Glutamatergic neuron (in vitro differentiated cells): ENCODE measurements around the gene ROR2. TPM values are rescaled to one million over a fixed set of nuclear protein-coding genes. Genes with fewer than 3 reads are reported as not detected.
"Not testable (repeated sequence)": the region's sequence is repeated elsewhere in the genome, so short reads cannot be mapped to it uniquely, and the experiment has no call there.

Experiments used
- DNase-seq: peaks from one replicate; pipeline ENCODE4 v3.0.0; 2022
- H3K27ac Mint-ChIP-seq: one replicate; pipeline ENCODE4 v1.8.0; 2020; ENCODE audit warnings: mild to moderate bottlenecking, mixed read lengths, inconsistent platforms; ENCODE audit not compliant: unreplicated experiment
- H3K27me3 Mint-ChIP-seq: one replicate; pipeline ENCODE4 v1.8.0; 2020; ENCODE audit warnings: mild to moderate bottlenecking, moderate library complexity, mixed read lengths, inconsistent platforms; ENCODE audit not compliant: unreplicated experiment
- H3K36me3 Mint-ChIP-seq: one replicate; pipeline ENCODE4 v1.8.0; 2020; ENCODE audit warnings: mild to moderate bottlenecking, mixed read lengths, inconsistent platforms; ENCODE audit not compliant: unreplicated experiment
- H3K4me1 Mint-ChIP-seq: one replicate; pipeline ENCODE4 v1.8.0; 2020; ENCODE audit warnings: mild to moderate bottlenecking, low read depth, mixed read lengths, inconsistent platforms; ENCODE audit not compliant: unreplicated experiment
- H3K4me3 Mint-ChIP-seq: one replicate; pipeline ENCODE4 v1.8.0; 2020; ENCODE audit warnings: mild to moderate bottlenecking, mixed read lengths, inconsistent platforms; ENCODE audit not compliant: unreplicated experiment
- H3K9me3 Mint-ChIP-seq: one replicate; pipeline ENCODE4 v1.8.0; 2020; ENCODE audit warnings: mild to moderate bottlenecking, moderate library complexity, mixed read lengths, inconsistent platforms; ENCODE audit not compliant: unreplicated experiment
- CTCF ChIP-seq: fragments of 200-600 bp; sonication (generic); IDR thresholded peaks from one replicate; pipeline ENCODE4 v1.5.0; 2021; ENCODE audit not compliant: partially characterized antibody, unreplicated experiment
- total RNA-seq: library from RNA; stranded (reverse); fragmentation: NEBNext Ultra II Directional; extraction: Animal tissue kit (Norgen Biotek cat#: 25700); gene quantifications from one replicate; pipeline ENCODE4 v1.2.1, GENCODE V29; 2021; ENCODE audit not compliant: unreplicated experiment

ROR2 gene
- total RNA-seq, 1 donor from 2014 or later = 51.1 TPM

DNA sequence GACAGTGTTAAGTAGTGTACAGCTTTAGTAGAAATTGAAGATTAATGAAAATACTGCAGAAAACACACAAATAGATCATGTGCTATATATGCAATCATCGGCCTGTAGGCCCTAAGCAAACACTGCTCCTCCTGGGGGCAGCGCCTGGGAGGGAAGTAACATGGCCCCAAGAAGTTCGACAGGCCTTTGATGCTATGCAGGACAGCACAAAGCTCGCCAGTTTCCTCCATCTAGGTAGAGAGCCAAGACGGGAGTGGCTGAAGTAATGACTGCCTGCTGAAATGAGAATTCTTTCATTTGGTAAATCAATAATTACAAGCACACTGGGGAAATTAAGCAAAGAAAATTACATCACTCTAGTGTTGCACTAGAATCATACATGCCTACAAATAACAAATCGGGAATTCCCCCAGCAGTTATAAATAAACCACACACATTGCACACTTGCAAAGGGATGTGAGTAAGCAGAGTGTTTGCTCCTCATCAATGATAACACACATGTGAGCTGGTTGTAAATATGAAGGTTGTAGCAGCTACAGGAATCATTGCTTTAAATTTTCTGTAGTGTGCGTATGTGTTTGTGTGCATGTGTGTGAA lies 306.4 kb downstream of the ROR2 start:
- no peaks in the 10 kb centered on the region for H3K36me3 Mint-ChIP-seq
- no peaks in the 10 kb centered on the region for H3K9me3 Mint-ChIP-seq
- DNase-seq = no peak
- no peak overlapping the region for H3K27ac Mint-ChIP-seq
- H3K4me1 Mint-ChIP-seq = no peaks in the 10 kb centered on the region
- peaks cover 2% of the 10 kb centered on the region for H3K27me3 Mint-ChIP-seq
- no peak for TF ChIP-seq CTCF
- no peak overlapping the region for H3K4me3 Mint-ChIP-seq

DNA sequence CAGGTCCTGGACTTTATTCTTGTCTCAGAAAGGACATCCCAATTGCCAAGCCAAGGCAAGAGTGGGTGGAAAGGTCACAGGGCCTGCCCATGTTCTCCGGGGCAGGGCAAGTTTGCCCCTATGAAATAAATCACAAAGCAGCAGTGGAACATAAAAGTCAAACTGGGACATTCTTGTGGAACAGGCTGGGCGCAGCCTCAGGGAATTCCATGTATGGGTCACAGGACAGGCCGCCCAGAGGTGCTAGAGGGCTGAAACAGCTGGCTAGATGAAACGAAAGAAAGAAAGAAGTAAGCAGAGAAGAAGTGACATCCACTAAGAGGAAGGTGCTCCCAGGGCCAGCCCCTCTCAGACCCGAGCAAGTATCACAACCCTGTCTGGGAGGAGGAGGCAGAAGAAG lies 307.3 kb downstream of the ROR2 start:
- Mint-ChIP-seq H3K36me3 (no peaks in the 10 kb centered on the region), H3K27me3 (peaks cover 2% of the 10 kb centered on the region)
- TF ChIP-seq CTCF = no peak

DNA sequence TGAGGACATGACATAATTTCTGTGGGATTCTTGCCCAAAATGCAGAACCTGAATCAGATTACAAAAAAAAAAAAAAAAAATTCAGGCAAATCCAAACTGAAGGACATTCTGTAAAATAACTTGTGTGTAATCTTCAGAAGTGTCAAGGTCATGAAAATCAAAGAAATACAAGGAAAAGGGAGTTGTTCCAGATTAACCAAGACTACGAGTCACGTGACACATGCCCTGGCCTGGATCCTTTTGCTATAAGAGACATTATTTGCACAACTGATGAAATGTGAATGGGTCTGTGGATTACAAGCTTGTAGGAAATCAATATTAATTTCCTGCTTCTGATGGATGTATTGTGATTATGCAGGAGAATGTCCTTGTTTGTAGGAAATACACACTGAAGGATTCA lies 309.6 kb downstream of the ROR2 start:
- H3K4me1 Mint-ChIP-seq = no peaks in the 10 kb centered on the region
- H3K27ac Mint-ChIP-seq = no peak overlapping the region
- TF ChIP-seq CTCF = no peak
- H3K36me3 Mint-ChIP-seq = no peaks in the 10 kb centered on the region
- no peak overlapping the region for H3K4me3 Mint-ChIP-seq
- H3K27me3 Mint-ChIP-seq = no peaks in the 10 kb centered on the region
- H3K9me3 Mint-ChIP-seq = no peaks in the 10 kb centered on the region
- no peak for DNase-seq

More for the DNA sequence above, 307.3 kb downstream of the ROR2 start:
- no peak for DNase-seq
- Mint-ChIP-seq H3K9me3 (no peaks in the 10 kb centered on the region), H3K4me3 (no peak overlapping the region), H3K4me1 (no peaks in the 10 kb centered on the region), H3K27ac (no peak overlapping the region)

GRCh38 chr9:91639054-91639453 lies 311.0 kb downstream of the ROR2 start:
- no peak for DNase-seq
- Mint-ChIP-seq H3K9me3 (no peaks in the 10 kb centered on the region), H3K4me1 (no peaks in the 10 kb centered on the region), H3K27ac (no peak overlapping the region), H3K27me3 (no peaks in the 10 kb centered on the region), H3K36me3 (no peaks in the 10 kb centered on the region), H3K4me3 (no peak overlapping the region)
- no peak for TF ChIP-seq CTCF

DNA sequence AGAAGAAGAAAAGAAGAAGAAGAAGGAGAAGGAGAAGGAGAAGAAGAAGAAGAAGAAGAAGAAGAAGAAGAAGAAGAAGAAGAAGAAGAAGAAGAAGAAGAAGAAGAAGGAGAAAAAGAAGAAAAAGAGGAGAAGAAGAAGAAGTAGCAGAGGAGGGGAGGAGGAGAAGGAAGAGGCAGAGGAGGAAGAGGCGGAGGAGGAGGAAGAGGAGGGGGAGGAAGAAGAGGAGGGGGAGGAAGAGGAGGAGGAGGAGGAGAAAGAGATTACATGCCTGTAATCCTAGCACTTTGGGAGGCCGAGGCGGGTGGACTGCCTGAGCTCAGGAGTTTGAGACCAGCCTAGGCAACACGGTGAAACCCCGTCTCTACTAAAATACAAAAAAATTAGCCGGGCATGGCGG lies 315.2 kb downstream of the ROR2 start:
- not testable (repeated sequence) for DNase-seq, H3K27ac Mint-ChIP-seq, H3K4me3 Mint-ChIP-seq, H3K36me3 Mint-ChIP-seq, H3K27me3 Mint-ChIP-seq, H3K4me1 Mint-ChIP-seq, H3K9me3 Mint-ChIP-seq
